Retina (tissue), 1 donor: ENCODE measurements around the gene FOXA1.
A peak's percentile ranks its signal among the peaks of the same experiment; 100 is the strongest.

Source experiments
- DNase-seq: peaks from one replicate; pipeline ENCODE4 v3.0.0-alpha.2; 2016

FOXA1 gene

DNA sequence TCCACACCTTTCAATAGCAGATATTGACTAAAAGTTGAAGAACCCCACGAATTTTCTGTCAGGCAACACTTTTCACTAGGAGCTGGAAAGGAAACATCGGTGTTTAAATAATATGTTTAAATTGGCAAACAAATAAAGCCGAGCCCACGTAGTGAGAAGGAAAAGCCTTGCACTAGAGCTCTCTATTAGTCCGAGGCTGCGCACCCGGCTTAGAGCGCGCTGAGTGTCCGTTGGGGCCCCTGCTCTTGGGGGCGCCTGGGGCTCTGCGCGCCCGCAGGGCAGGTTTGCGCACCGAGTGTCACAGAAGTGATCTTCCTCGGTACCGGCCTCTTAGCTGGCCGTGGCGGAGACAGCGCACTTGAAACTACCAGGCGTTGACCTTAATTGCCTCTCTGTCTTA, 6.8 kb upstream of the FOXA1 start:
- DNase-seq, result peak; percentile 45

GRCh38 chr14:37600880-37601741, 6.1 kb upstream of the FOXA1 start:
- no peak for DNase-seq

DNA sequence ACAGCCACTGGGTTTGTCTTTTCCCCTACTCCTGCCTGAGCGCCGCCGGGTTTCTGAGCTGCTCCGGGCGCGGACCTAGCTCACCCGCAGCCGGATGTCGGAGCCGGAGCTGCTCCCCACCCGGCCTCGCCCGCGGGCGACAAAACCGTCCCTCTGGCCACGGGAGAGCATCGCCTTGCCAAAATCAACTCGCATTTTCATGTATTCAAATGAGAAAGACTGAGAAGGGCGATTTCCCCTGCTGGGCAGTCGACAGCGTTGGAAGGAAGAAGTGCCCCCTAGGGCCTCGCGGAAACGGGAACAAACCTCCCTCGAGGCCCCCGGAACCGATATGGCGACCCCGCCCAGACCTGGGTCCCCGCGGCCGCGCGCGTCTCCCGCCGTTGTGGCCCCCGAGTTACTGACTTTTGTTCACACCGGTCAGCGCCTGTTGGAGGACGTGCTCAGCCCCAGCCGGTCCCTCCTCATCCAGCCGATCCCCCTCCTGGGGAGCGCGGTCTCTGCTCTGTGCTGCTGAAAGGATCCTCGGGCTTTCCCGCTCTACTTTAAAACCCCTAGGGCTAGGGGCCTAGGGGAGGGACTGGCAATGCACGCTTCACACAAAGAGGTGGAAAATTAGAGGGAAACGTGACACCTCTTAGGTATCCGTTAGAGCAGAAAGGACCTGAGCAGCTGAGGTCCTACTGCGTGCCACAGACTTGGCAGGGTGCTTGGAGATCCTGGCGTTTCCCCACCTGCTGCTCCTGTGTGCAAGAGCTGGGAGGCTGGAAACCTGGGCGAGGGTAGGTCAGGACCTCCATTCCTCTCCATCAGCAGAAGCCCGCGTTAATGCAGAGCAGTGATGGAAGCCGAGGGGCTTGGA, 4.7 kb upstream of the FOXA1 start:
- peak; percentile 74 for DNase-seq

GRCh38 chr14:37598747-37599506, 3.9 kb upstream of the FOXA1 start:
- peak; percentile 66 for DNase-seq

GRCh38 chr14:37597914-37598746, 3.1 kb upstream of the FOXA1 start:
- peak; percentile 67 for DNase-seq

DNA sequence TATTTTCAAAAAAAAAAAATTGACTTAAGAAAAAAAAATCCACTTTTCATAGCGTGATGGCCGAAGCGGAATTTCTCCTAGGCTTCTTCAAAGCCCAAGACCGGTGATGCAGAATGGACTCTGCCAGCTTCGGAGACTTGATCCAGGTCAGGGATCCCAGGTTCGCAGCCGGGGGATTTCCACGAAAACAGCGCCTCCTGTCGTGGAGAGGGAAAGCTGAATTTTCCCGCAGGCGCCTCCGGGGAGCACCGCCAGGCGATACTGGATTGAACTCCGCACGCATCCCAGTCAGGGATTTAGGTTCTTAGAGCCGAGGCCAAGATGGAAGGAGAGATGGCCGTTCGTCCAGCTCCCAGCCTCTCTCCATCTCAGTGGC, 2.5 kb upstream of the FOXA1 start:
- no peak for DNase-seq

GRCh38 chr14:37596790-37597472, 1.9 kb upstream of the FOXA1 start:
- DNase-seq, result no peak

GRCh38 chr14:37595809-37596621, 966 bp upstream of the FOXA1 start:
- DNase-seq, result peak; percentile 74

- DNase-seq, result peak; percentile 87
These were observed 645 bp downstream of the FOXA1 start for GRCh38 chr14:37594238-37594970.

GRCh38 chr14:37593511-37594237, 1.4 kb downstream of the FOXA1 start:
- no peak for DNase-seq

DNA sequence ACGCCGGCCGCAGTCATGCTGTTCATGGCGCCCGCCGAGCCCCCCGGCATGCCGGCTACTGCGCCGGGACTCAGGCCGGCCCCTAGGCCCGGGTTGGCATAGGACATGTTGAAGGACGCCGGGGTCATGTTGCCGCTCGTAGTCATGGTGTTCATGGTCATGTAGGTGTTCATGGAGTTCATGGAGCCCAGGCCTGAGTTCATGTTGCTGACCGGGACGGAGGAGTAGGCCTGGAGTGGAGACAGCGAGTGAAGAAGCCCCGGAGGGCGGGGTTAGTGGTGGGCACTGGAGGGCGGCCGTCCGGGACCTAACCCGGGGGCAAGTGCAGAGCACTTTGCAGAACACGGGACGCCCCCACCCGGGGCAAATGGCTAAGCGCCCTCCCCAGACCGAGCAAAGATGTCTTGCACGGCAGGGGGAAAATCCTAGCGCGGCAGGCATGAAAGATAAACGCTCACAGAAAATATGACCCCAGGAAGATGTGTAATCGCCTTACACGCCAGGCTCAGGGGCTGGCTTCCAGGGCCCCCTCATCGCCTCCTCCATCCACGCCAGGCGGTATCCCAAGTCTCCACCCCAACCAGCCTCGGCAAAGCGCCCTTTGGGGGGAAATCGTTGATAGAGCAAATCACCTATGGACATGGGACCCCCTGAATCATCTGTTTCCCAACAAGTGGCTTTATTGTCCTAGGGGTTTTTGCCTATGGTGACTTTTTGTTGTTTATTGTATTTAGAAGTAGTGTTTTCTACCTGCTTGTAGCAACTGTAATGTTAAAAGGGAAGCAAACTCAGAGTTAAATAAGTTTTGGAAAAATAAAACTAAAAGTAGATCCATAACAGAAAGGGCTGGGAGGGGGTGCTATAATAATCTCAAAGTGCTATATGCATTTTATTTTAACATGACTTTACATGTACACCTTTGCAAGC, 2.3 kb downstream of the FOXA1 start:
- peak; percentile 60 for DNase-seq

- DNase-seq, result peak; percentile 67
These were observed 3.0 kb downstream of the FOXA1 start for GRCh38 chr14:37591941-37592481.

DNA sequence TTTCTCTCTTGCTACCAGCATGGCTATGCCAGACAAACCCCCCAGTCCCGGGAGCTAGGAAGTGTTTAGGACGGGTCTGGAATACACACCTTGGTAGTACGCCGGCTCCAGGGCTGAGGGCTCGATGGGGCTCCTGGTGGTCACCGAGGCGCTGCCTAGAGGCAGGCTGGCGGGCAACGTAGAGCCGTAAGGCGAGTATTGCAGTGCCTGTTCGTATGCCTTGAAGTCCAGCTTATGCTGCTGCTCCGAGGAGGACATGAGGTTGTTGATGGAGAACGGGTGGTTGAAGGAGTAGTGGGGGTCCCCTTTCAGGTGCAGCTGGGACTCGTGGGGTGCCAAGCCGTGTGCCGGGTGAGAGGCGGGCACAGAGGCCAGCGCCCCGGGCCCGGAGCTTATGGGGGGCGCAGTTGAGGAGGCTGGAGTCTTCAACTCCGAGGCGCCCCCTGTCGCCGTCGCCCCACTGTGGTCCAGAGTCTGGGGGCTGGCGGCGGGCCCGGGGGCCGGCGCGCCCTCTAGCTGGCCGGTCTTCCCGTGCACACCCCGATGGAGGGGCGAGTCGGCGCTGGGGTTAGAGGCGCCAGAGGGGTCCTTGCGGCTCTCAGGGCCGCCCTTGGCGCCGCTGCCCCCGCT, 3.6 kb downstream of the FOXA1 start:
- DNase-seq, result peak; percentile 70

DNA sequence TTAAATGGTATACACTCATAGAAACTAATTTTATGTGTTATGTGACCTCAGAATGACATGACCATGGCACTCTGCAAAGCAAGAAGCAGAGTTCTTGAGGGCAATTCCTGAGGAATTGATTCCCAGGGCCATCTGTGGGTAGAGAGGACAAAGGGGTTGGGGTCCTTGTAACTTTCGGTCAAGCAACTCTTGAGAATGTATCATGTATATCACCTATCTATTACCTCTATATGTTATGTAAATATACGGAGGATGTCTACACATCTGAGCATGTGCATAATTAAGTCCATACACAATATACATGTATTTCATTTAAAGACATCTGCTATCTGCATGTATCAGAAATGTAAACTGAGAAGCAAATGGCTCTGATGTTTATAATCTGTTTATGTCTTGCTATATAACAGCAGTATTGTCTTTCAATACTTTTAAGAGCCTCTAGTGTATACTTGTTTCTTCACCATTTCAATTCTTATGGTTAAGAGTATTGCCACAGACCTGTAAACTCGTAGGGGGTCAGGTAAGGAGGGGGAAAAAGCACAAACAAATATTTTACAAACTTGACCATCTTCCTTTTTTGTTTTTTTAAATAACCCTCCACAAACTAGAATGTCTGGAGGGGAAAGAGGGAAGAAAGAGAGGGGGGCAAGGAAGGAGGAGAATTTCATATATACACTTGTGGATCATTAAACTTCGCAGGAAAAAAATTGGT, 4.5 kb downstream of the FOXA1 start:
- DNase-seq, result no peak

- DNase-seq, result no peak
These were observed 5.2 kb downstream of the FOXA1 start for GRCh38 chr14:37589715-37590427.
